Right kidney (tissue), 1 donor: ENCODE results near the gene STEAP1.
"Not testable (repeated sequence)": the region's sequence is repeated elsewhere in the genome, so short reads cannot be mapped to it uniquely, and the experiment has no call there.

Experiments
- DNase-seq: peaks from one replicate; pipeline ENCODE4 v3.0.0-alpha.2; 2016

The STEAP1 gene

DNA sequence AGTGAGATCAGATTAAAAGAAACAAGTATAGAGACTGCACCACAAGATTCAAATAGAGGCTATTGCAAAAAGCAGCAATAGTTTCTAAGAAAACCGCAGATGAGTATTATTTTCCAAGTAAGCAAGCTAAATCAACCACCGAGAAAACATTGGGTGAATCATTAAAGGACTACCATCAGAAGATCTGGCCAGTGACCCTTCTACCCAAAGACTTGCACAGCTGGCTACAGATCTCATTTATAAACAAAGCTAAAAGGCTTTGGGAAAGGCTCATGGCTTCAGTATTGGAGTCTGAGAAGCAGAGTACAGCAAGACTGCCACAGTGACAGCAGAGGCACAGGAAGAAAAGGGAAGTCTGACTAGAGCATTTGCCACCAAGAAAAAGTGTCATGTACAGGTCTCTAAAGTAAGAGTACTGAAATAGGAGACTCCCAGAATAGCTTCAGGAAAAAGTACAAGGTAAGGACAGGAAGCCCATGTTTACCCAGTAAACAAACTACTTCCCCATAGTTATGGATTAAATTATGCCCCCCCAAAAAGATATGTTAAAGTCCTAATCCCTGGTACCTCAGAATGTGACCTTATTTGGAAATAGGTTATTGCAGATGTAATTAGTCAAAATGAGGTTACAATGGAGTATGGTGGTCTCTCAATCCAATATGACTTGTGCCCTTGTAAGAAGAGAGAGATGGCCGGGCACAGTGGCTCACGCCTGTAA lies 19.0 kb downstream of the STEAP1 start:
- DNase-seq: no peak

DNA sequence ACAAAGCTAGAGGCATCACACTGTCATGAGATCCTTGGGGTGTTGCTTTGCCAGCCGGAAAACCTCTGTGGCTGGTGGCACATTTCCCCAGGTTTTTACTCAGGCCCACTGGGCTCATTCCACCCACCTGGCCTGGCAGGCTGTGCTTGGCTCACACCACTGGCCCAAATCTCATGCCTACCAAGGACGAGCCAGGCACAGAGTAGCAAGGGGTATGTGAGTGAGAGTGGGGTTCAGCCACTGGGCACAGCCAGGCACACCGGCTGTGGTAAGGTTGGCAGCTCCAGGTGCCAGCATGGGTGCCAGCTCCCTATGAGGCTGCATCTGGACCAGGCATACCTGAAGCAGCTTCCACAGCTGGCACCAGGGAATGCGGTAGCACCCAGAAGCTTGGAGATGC lies 21.4 kb downstream of the STEAP1 start:
- DNase-seq: no peak

DNA sequence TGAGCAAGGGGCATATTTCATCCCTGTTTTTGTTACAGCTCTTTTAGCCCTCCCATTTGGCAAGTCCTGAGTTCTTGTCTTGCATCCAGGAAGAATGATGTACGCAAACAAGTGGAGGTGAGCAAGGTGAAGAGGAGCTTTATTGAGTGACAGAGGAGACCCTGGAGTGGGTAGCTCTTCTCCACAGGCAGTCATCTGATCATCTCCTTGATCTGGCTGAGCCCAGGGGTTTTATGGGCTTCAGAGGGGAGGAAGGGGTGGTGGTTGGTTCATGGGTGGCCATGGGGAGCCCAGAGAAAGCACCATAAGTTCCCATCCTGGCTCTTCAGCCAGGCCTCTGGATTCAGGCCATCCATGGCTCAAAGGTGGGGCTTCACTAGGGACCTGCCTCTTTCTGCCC lies 21.9 kb downstream of the STEAP1 start:
- no peak for DNase-seq

DNA sequence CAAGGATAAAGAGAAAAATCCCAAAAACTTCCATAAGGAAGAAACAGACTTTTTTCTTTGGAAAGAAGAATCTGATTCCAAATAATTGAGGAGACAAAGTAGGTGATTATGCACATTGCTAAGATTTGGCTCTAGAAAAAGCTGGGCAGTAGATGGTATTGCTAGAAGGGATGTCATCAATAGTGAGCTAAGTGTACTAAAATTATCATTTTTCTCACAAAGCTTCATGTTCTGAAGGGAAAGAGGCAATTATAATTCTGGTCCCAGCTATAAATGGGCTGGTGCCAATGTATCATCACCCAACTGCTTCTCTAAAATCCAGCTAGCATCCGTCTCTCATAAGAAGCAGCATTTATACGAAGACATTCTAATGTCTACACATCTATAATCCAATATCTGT lies 23.9 kb downstream of the STEAP1 start:
- no peak for DNase-seq

DNA sequence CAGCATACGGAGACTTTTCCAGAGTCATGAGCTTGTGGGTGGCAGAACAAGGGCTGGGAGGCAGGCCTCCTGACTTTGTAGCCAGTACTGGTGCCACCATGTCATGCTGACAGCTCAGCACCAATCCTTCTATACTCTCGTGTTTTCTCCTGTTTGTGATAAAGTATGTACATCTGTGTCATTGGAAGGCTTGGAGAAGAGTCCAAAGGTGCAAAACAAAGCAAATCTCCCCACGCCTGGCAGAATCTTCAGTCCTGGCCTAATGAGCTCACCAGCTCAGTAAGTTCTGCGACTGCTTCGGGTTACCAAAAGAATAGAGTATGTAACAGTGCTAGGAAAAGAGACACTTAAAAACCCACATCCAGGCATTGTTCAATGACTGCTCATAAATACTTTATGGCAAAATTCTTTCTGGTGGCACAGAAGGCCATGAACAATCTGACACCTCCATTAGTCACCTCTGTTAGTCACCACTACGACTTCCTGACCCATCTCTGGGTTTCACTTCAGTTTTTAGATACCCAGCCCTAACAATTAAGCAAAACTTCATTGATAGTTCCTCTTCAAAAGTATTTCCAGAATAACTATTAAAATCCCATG lies 24.5 kb downstream of the STEAP1 start:
- no peak for DNase-seq

DNA sequence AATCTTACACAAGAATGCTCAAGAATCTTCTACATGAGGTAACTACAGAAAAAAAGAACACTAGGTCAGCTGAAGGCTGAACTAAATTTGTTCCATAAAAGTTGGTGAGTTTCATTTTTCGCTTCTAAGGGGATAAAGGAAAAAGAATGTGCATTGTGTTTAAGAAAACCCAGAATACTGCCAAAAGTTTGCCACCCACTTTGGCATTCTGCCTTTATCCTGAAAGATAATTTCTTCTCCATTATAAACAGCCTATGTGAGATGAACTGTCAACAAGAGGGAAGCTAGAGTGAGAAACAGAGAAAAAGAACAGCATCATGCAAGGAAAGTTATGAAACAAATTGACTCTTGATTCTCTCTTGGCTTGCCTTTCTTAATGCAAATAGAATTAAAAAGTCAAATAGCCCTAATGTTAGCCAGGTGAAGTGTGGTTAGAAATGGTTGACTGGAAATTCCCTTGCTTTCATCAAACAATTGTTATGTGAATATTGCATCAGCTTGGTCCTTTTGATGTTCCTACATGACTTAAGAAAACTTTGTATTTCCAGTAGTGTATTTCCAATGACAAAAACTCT lies 25.8 kb downstream of the STEAP1 start:
- no peak for DNase-seq

DNA sequence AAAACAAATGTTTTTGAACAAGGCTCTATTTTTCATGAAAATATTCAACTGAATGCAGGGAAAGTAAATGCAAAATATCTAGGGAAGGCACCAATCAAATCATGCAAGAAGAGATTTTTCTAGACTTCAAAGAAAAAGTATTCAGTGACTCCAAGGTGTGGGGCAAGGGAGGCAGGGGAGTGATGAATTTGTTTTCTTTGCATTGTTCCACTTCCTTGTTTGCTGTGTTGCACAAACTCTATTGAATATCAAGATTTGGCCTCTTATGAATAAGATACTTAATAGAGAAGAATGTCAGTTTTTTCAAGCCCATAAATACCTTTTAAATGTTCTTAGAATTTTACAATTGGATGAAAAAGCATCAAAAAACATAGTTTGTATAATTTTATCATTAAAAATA lies 26.4 kb downstream of the STEAP1 start:
- no peak for DNase-seq

DNA sequence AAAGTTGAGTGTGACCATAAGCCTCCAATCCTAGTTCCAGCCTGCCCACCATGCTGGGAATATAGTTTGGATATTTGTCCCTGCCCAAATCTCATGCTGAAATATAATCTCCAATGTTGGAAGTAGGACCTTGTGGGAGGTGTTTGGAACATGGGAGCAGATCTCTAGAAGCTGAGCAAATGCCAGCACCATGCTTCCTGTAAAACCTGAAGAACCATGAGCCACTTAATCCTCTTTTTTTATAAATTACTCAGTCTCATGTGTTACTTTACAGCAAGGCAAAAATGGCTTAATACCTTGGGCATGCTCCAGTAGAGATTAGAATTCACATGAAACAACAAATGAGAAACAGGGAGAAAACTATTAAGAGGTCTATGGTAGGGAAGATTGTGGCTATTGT lies 27.2 kb downstream of the STEAP1 start:
- no peak for DNase-seq

DNA sequence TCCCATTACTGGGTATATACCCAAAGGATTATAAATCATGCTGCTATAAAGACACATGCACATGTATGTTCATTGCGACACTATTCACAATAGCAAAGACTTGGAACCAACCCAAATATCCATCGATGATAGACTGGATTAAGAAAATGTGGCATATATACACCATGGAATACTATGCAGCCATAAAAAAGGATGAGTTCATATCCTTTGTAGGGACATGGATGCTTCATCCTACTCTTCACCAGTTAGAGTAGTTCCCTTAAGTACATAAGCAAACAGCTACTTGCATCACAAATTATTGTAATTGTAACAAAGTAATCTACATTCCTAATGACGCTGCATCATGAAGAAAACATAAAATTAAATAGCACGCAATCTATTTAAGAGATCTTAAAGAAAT lies 32.0 kb downstream of the STEAP1 start:
- not testable (repeated sequence) for DNase-seq

DNA sequence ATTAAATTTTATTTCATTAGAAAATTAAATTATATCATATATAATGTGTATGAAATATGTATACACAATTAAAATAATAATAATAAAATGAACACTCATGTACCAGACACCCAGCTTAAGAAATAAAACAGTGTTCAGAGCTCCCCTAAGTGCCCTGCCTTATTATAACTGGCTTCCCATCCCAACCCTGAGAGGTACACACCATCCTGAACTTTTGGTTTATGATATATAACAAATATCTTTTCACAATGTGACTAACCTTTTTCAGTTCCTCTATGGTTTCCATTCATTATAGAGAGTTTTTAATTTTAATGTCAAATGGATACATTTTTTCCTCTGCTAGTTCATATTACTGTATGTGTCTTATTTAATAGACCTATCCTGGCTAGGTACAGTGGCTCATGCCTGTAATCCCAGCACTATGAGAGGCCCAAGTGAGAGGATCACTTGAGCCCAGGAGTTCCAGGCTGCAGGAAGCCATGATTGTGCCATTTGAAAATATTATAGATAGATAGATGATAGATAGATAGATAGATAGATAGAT lies 33.3 kb downstream of the STEAP1 start:
- DNase-seq: no peak

DNA sequence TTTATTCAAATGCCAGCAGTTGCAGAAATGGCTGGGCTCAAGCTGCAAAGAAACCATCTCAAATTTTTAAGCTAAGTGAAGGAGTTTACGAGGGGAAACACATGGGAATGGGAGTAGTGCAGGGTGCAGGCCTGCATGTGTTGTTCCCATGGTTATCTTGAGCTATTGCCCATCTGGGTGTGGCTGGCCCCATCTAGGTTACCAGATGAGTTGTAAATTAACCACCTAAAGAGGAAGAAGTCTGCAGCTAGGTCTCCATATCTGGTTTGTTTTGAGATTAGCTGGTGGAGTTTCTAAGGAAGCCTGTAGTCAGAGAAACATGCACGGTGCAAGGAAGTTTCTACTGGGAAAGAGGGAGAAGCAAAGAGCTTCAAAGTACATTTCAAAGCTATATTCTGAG lies 34.0 kb downstream of the STEAP1 start:
- no peak for DNase-seq

DNA sequence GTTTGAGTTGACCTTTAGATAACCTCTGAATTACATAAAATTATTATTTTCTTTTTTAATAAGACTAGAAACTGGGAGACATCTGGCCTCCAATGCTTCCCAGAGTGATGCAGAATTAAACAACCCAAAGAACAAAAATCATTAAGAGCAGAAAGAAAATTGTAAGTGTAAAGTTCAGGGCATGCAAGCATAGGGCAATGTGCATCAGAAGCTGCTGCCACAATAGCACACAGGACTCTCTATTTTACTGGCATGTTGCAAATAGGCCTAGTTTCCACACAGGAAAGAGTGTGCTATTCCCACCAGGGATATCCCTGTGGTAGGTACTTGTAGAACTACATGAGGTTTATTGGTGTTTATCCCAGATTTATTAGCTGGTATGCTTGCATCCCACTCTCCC lies 36.7 kb downstream of the STEAP1 start:
- DNase-seq: no peak

DNA sequence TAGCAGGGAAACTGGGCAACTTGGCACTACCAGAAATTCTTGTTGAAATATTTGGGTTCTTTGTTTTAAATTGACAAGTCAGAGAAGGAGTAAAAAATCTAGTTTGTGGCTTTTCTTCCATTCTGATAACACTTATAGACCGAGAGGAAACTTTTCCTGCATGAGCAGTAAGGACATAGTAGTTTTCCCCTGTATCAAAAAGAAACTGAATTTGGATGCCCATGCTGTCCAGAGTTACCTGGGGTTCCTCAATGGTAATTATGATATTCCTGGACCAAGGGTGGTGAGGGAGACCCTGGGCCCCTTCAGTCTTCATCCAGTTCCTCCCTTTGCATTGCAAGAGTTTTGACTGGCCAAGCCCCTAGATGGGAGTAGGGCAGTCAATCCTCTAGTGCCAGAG lies 37.4 kb downstream of the STEAP1 start:
- no peak for DNase-seq

DNA sequence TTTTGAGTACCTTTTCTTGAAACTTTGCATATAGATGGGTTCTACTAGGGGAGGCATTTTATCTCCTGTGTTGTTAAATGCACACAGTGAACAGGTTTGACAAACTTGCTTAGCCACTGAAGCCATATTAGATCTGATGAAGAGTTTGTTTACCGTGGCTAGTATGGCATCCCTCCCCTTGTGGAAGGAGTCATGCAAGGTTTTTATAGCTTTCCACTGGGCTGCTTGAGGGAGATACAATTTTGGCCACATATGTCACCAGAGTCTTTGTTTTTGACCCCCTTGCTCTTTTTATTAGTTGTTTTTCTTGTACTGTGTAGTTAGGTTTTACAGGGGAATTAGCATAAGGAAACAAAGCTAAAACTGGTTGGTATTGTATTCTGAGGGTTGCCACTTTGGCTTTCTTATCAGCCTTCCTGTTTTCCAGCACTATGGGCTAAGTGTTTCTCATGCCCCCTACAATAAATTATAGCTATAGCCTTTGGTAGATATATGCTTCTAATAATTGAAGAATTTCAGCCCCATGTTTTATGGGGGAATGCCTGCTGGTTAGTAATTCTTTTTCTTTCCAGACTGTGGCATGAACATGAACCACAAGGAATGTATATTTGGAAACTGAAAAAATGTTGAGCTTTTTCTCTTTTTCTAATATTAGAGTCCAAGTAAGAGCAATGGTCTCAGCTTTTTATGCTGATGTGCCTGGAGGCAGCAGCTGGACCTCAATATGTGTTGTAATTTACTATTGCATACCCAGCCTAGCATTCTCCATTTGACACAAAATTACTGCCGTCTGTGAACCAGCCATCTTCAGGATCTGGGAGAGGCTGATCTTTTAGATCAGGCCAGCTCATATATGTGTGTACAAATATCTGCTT lies 38.8 kb downstream of the STEAP1 start:
- no peak for DNase-seq

DNA sequence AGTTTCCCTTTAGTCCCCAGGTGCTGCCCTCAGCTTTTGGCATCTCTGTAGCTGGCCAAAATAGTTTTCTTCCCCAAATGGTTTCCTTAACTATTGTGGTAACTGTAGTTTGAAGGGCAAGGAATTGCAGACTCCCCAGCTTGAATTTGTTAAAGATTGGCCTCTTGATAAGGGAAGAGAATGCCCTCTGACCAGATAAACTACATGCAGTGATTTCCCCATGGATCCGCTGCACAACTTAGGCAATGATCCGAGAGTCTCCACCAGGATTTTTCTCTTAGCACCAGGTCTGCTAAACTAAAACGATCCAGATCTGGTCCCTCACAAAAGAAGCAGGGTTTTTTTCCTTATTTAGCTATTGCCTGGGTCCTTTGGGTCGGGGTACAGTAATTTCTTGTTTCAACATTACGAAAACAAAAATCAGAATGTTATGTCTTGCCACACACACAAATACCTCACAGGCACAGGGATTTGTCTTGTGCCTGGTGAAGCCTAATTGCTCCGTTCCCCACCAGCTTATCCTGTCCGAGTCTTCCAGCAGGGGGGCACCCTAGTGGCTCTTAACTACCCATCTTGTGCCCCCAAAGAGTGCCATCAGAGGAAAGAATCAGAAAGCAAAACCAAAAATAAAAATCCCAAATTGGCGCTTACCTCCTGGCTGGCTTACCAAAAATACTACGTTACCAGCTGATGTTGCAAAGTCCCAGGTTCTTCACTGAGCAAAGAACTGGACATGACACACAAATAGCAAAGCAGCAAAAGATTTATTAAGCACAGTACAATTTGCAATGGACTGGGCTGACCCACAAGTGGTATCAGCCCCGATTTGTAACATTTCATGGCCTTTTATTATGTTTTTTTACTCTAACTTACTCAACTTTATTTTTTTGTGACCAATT lies 40.9 kb downstream of the STEAP1 start:
- DNase-seq: no peak

DNA sequence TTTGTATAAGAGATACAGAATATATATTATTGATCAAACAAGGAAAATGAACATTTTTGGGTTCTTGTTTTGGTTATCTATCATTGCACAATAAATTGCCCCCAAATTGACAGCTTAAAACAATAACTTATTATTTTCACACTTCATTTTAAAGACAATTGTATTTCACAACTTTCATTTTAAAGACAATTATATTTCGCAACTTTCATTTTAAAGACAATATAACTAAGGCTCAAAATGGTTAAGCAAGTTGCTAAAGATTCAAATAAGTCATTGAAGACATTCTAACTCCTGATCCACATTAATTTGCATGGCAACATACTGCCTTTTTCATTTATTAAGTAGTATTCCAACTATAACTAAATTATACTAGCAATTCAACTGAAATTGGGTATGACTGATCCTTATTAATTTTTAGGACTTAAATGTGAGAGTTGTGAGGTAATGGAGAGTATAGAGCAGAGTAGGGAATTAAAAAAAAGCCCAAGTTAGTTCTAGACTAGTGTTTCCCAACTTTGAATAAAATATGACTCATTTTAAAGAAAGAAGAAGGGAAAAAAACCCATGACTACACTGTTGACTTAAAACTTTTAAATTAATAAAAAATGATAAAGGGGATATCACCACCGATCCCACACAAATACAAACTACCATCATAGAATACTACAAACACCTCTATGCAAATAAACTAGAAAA lies 47.4 kb downstream of the STEAP1 start:
- no peak for DNase-seq

DNA sequence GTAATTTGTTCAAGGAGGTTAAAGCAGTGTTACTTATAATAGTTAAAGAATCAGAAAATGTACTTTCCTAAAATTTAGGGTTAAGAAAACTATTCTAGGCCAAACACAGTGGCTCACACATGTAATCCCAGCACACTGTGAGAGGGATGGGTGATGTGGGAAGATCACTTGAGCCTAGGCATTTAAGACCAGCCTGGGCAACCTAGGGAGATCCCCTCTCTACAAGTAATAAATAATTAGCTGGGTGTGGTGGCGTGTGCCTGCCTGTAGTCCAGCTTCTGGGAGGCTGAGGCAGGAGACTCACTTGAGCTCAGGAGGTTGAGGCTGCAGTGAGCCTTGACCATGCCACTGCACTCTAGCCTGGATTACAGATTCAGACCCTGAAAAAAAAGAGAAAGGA lies 53.7 kb downstream of the STEAP1 start:
- no peak for DNase-seq

DNA sequence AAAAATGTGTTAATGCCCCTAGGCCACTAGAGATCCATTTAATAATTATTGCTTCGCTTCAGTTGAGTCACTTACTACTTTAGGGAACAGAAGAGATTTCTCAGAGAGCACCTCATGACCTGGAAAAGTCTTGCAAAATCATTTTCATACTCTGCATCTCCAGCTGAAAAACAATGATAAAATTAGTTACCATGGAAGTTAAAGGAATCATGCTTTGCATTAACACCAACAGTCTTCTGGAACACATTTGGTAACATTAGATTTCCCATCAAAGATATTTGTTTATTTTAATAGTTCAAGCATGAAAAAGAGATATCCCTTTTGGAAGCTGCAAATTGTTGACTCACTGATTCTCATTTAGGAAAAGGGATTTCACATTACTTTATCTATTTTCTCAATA lies 55.5 kb downstream of the STEAP1 start:
- no peak for DNase-seq

DNA sequence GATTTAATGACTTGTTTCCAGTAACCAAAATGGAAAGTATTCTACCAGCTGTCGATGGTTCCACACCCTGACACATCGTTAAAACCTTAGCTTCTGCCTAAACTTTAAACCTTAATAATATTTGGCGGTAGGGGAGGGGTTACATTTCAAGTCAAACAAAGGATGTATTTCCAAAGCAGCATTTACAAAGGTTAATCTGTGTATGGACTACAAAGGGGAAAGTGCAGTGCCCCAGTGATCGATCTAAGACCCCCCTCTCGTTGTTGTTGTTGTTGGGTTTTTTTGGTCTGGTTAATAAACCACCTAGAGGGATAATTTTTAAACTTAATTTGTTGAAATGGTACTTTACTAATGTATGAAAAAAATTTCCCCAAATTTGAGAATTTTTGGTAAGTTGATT lies 56.2 kb downstream of the STEAP1 start:
- DNase-seq: no peak

DNA sequence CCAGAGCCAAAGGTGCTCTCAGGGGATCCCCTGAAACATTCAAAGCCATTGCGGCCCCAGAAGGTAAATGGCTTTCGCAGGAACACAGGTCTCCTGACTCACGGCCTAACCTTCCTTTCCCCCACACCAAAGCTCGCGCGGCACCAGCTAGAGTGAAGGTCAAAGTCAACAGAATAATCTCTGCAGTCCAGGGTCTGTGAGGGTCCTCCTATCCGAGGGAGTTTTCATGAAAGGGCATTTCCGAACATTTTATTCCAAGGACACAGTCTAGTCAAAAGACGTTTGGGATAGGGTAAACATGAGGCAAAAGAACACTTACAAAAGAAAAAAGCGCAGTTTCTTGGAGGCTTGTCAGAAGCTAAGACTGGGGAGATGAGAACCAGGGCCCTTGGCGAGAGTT lies 56.7 kb downstream of the STEAP1 start:
- no peak for DNase-seq
